ENCODE measurements around the gene CYSRT1. TPM values are rescaled to one million over a fixed set of nuclear protein-coding genes. Genes with fewer than 3 reads are reported as not detected.

CYSRT1 gene
- total RNA-seq, 1 experiment from 2014 or later: 1.3 TPM

GRCh38 chr9:137218212-137218753 lies 6.7 kb upstream of the CYSRT1 start:
- intact Hi-C loops (cut with micrococcal nuclease): no loop called here
- Histone ChIP-seq H3K27me3 (ENCODE audit: low read length) (no peaks in the 10 kb centered on the region), H3K36me3 (ENCODE audit: low read depth, low read length) (no peaks in the 10 kb centered on the region), H3K9me3 (ENCODE audit: low read length) (no peaks in the 10 kb centered on the region), H3K79me2 (ENCODE audit: low read length) (no peaks in the 10 kb centered on the region), H3K9me2 (replicated peaks; ENCODE audit: low read length) (no peaks in the 10 kb centered on the region), H3K9ac (ENCODE audit: low read length) (no peak overlapping the region; the same call in 1 of the 2 replicates), H4K20me1 (ENCODE audit: low read length) (no peaks in the 10 kb centered on the region), H3K27ac (ENCODE audit: low read length) (peak overlapping the region; percentile 10), H3K4me3 (ENCODE audit: low read length) (peak overlapping the region; percentile 70), H3K4me2 (ENCODE audit: low read length) (peak overlapping the region; percentile 90), H3K4me1 (ENCODE audit: insufficient read depth, low read length) (peaks cover 24% of the 10 kb centered on the region), H2AFZ (ENCODE audit: low read length) (no peak overlapping the region), H3F3A (ENCODE audit: low read length, unreplicated experiment) (no peaks in the 10 kb centered on the region)
- CTCF ChIA-PET: no interaction called here
- DNase-seq (no peak), ATAC-seq (peak; percentile 2)
- POLR2A ChIA-PET (ENCODE audit: unreplicated experiment): interaction anchor here (0.7 kb wide), 1 partner anchor 68 kb away, joined by 5 read pairs; no protein-coding TSS in a partner anchor
- BruUV-seq (replicated peaks): no TSS peak
- TF ChIP-seq EZH2phosphoT487 (IDR thresholded peaks at IDR 0.05; ENCODE audit: borderline replicate concordance, low read length) (no peak), CTCF (conservative IDR thresholded peaks at IDR 0.05; ENCODE audit: low read depth, low read length) (no peak), EZH2 (IDR thresholded peaks at IDR 0.05; ENCODE audit: low read length, unreplicated experiment) (no peak)

- Histone ChIP-seq H3F3A (ENCODE audit: low read length, unreplicated experiment) (peaks cover 1% of the 10 kb centered on the region), H3K4me1 (ENCODE audit: insufficient read depth, low read length) (peaks cover 25% of the 10 kb centered on the region), H3K4me3 (ENCODE audit: low read length) (peak overlapping the region; percentile 70), H3K27me3 (ENCODE audit: low read length) (no peaks in the 10 kb centered on the region), H3K79me2 (ENCODE audit: low read length) (peaks cover 1% of the 10 kb centered on the region; the same call in 1 of the 2 replicates), H3K9me3 (ENCODE audit: low read length) (no peaks in the 10 kb centered on the region), H4K20me1 (ENCODE audit: low read length) (no peaks in the 10 kb centered on the region), H3K27ac (ENCODE audit: low read length) (peak overlapping the region; percentile 10), H3K9me2 (replicated peaks; ENCODE audit: low read length) (no peaks in the 10 kb centered on the region), H2AFZ (ENCODE audit: low read length) (no peak overlapping the region), H3K4me2 (ENCODE audit: low read length) (peak overlapping the region; percentile 90), H3K36me3 (ENCODE audit: low read depth, low read length) (no peaks in the 10 kb centered on the region), H3K9ac (ENCODE audit: low read length) (no peak overlapping the region)
- no peak for TF ChIP-seq EZH2 (IDR thresholded peaks at IDR 0.05; ENCODE audit: low read length, unreplicated experiment)
- TF ChIP-seq EZH2phosphoT487 (IDR thresholded peaks at IDR 0.05; ENCODE audit: borderline replicate concordance, low read length): no peak
- no peak for TF ChIP-seq CTCF (conservative IDR thresholded peaks at IDR 0.05; ENCODE audit: low read depth, low read length)
- ATAC-seq: peak; percentile 55
- POLR2A ChIA-PET (ENCODE audit: unreplicated experiment): interaction anchor here (0.6 to 0.7 kb wide), 2 partner anchors 68 to 132 kb away, joined by 4 to 5 read pairs; partner anchors contain the start of gene MAN1B1
- peak; percentile 65 for DNase-seq
- BruUV-seq (replicated peaks): no TSS peak
- intact Hi-C loops (cut with micrococcal nuclease): no loop called here
- CTCF ChIA-PET: interaction anchor here (0.6 kb wide), 1 partner anchor 62 kb away, joined by 3 read pairs; no protein-coding TSS in a partner anchor
Observed at GRCh38 chr9:137218754-137219271, 6.2 kb upstream of the CYSRT1 start.

GRCh38 chr9:137219757-137220316 lies 5.1 kb upstream of the CYSRT1 start:
- H3K27ac ChIP-seq (ENCODE audit: low read length): no peak overlapping the region
- no peaks in the 10 kb centered on the region for H3K36me3 ChIP-seq (ENCODE audit: low read depth, low read length)
- no peaks in the 10 kb centered on the region for H3K27me3 ChIP-seq (ENCODE audit: low read length)
- ChIA-PET POLR2A (ENCODE audit: unreplicated experiment) (interaction anchor here (0.6 kb wide), 1 partner anchor 133 kb away, joined by 4 read pairs; the partner anchor contains the start of gene MAN1B1), CTCF (no interaction called here)
- H3K9me3 ChIP-seq (ENCODE audit: low read length): no peaks in the 10 kb centered on the region
- peaks cover 2% of the 10 kb centered on the region for H3F3A ChIP-seq (ENCODE audit: low read length, unreplicated experiment)
- no peak for DNase-seq
- no peak for ATAC-seq
- no peak overlapping the region for H3K4me3 ChIP-seq (ENCODE audit: low read length)
- H3K9me2 ChIP-seq (replicated peaks; ENCODE audit: low read length): no peaks in the 10 kb centered on the region
- peaks cover 8% of the 10 kb centered on the region; the same call in 1 of the 2 replicates for H3K79me2 ChIP-seq (ENCODE audit: low read length)
- H3K9ac ChIP-seq (ENCODE audit: low read length): no peak overlapping the region
- H2AFZ ChIP-seq (ENCODE audit: low read length): no peak overlapping the region
- no peak overlapping the region for H3K4me2 ChIP-seq (ENCODE audit: low read length)
- no peaks in the 10 kb centered on the region for H4K20me1 ChIP-seq (ENCODE audit: low read length)
- intact Hi-C loops (cut with micrococcal nuclease): no loop called here
- peaks cover 33% of the 10 kb centered on the region for H3K4me1 ChIP-seq (ENCODE audit: insufficient read depth, low read length)
- TF ChIP-seq EZH2phosphoT487 (IDR thresholded peaks at IDR 0.05; ENCODE audit: borderline replicate concordance, low read length): no peak
- TF ChIP-seq CTCF (conservative IDR thresholded peaks at IDR 0.05; ENCODE audit: low read depth, low read length): no peak
- TF ChIP-seq EZH2 (IDR thresholded peaks at IDR 0.05; ENCODE audit: low read length, unreplicated experiment): no peak
- no TSS peak for BruUV-seq (replicated peaks)
